Measurements from ENCODE around the gene DTX3L. TPM values are rescaled to one million over a fixed set of nuclear protein-coding genes. Genes with fewer than 3 reads are reported as not detected.

Gene DTX3L
- total RNA-seq, 4 donors from 2014 or later = 21.6 to 33.5 (median 21.8) TPM

GRCh38 chr3:122548076-122548475, 16.1 kb upstream of the DTX3L start:
- no peaks in the 10 kb centered on the region for H3K27me3 ChIP-seq
- H3K4me1 ChIP-seq = peaks cover 0 to 19% (median 14%) of the 10 kb centered on the region in 4 donors
- H3K4me3 ChIP-seq = no peak overlapping the region
- TF ChIP-seq, protein P1, sequence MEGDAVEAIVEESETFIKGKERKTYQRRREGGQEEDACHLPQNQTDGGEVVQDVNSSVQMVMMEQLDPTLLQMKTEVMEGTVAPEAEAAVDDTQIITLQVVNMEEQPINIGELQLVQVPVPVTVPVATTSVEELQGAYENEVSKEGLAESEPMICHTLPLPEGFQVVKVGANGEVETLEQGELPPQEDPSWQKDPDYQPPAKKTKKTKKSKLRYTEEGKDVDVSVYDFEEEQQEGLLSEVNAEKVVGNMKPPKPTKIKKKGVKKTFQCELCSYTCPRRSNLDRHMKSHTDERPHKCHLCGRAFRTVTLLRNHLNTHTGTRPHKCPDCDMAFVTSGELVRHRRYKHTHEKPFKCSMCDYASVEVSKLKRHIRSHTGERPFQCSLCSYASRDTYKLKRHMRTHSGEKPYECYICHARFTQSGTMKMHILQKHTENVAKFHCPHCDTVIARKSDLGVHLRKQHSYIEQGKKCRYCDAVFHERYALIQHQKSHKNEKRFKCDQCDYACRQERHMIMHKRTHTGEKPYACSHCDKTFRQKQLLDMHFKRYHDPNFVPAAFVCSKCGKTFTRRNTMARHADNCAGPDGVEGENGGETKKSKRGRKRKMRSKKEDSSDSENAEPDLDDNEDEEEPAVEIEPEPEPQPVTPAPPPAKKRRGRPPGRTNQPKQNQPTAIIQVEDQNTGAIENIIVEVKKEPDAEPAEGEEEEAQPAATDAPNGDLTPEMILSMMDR (IDR thresholded peaks at IDR 0.05) = no peak
- TF ChIP-seq POLR2A (IDR thresholded peaks at IDR 0.05; ENCODE audit: low read depth) (no peak), POLR2AphosphoS5 (IDR thresholded peaks at IDR 0.05) (no peak), EP300 (IDR thresholded peaks at IDR 0.05) (no peak)
- intact Hi-C loops (cut with DNase I) = no loop called here
- DNase-seq (ENCODE audit: extremely low spot score) = no peak
- H3K9me3 ChIP-seq = no peaks in the 10 kb centered on the region
- H3K27ac ChIP-seq (replicated peaks in 1 of 4) = peak overlapping the region in 1 of 4 donors; percentile 8
- peaks cover 30 to 92% (median 71%) of the 10 kb centered on the region in 4 donors for H3K36me3 ChIP-seq
- 54% methylated on average over 3 of the region's 3 CpGs for WGBS

DNA sequence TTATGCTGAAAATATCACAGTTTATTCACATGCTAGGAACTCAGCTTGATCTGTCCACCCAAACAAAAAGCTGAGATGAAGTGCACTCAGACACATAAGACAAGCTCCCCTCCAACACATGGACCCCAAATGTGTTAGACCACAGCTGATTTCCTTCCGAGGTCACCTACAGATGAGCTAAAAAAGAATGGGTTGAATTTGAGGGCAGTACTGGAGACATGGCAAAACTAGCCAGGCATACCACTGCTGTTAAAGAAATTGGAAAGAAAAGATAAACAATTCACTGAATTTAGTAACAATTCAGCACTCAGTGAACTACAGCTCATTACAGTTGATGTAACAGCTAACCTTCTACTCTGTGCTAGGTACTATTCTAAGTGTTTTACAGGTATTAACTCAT, 15.5 kb upstream of the DTX3L start:
- no peaks in the 10 kb centered on the region for H3K9me3 ChIP-seq
- H3K4me3 ChIP-seq = no peak overlapping the region
- WGBS = 57% methylated on average over 1 of the region's 1 CpG
- TF ChIP-seq POLR2AphosphoS5 (IDR thresholded peaks at IDR 0.05) (no peak), POLR2A (IDR thresholded peaks at IDR 0.05; ENCODE audit: low read depth) (no peak)
- H3K4me1 ChIP-seq = peaks cover 0 to 19% (median 14%) of the 10 kb centered on the region in 4 donors
- H3K27ac ChIP-seq (replicated peaks in 1 of 4) = peak overlapping the region in 2 of 4 donors; percentile 8 to 31
- no peak for DNase-seq (ENCODE audit: extremely low spot score)
- peaks cover 32 to 90% (median 71%) of the 10 kb centered on the region in 4 donors for H3K36me3 ChIP-seq
- H3K27me3 ChIP-seq = no peaks in the 10 kb centered on the region
- intact Hi-C loops (cut with DNase I) = no loop called here

- peaks cover 43 to 93% (median 78%) of the 10 kb centered on the region in 4 donors for H3K36me3 ChIP-seq
- TF ChIP-seq, protein P1 (IDR thresholded peaks at IDR 0.05) = no peak
- no peak for TF ChIP-seq EP300 (IDR thresholded peaks at IDR 0.05)
- TF ChIP-seq POLR2AphosphoS5 (IDR thresholded peaks at IDR 0.05) = no peak
- no peak for DNase-seq (ENCODE audit: extremely low spot score)
- H3K27ac ChIP-seq (replicated peaks in 1 of 4) = no peak overlapping the region
- 72% methylated on average over 3 of the region's 3 CpGs for WGBS
- H3K27me3 ChIP-seq = no peaks in the 10 kb centered on the region
- intact Hi-C loops (cut with DNase I) = no loop called here
- peaks cover 0 to 16% (median 14%) of the 10 kb centered on the region in 4 donors for H3K4me1 ChIP-seq
- no peak overlapping the region for H3K4me3 ChIP-seq
- no peaks in the 10 kb centered on the region for H3K9me3 ChIP-seq
Observed at GRCh38 chr3:122553171-122553570, 11.0 kb upstream of the DTX3L start.

DNA sequence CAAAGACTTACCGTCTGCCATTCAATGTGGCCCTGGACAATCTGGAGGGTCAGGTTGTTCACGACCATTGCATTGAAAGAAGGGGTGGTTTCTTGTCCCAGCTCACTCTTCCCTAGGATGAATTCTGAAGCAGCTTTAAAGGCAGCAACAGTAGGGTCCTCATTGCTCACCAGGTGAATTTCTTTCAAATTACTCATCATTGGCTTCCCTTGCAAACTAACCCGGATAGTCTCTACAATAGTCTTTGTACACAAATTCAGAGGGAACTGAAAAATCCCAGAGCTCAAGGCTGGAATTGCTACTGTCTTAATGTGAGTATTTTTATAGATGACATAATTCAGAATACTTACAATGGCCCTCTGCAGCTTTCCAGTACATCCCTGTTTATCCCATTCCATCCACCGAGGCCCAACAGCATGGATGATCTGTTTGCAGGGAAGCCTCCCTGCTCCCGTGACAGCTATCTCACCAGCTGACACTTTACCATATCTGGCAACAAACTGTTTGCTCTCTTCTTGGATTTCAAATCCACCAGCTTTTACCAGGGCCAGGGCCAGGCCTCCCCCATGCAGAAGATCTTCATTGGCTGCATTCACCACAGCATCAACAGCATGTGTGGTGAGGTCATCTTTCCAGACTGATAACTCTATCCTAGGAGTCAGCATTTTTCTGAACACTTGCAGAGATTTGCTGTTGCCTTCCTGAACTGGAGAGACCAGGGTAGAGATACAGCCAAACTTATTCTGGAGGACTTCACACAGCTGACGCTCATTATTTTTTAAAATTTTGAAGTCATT, 8.7 kb upstream of the DTX3L start:
- no peak overlapping the region for H3K27ac ChIP-seq (replicated peaks in 1 of 4)

GRCh38 chr3:122557356-122557755, 6.8 kb upstream of the DTX3L start:
- no peak for DNase-seq (ENCODE audit: extremely low spot score)
- intact Hi-C loops (cut with DNase I) = no loop called here
- Histone ChIP-seq H3K27ac (replicated peaks in 1 of 4) (no peak overlapping the region), H3K27me3 (no peaks in the 10 kb centered on the region), H3K4me1 (peaks cover 0 to 24% (median 10%) of the 10 kb centered on the region in 4 donors), H3K36me3 (peaks cover 26 to 66% (median 56%) of the 10 kb centered on the region in 4 donors), H3K9me3 (no peaks in the 10 kb centered on the region), H3K4me3 (no peak overlapping the region)
- TF ChIP-seq POLR2AphosphoS5 (IDR thresholded peaks at IDR 0.05) (no peak), POLR2A (IDR thresholded peaks at IDR 0.05; ENCODE audit: low read depth) (no peak), EP300 (IDR thresholded peaks at IDR 0.05) (no peak)
- TF ChIP-seq, protein P1 (IDR thresholded peaks at IDR 0.05) = no peak
- WGBS = 76% methylated on average over 5 of the region's 5 CpGs

More for the DNA sequence above, 8.7 kb upstream of the DTX3L start:
- peaks cover 41 to 85% (median 74%) of the 10 kb centered on the region in 4 donors for H3K36me3 ChIP-seq
- DNase-seq (ENCODE audit: extremely low spot score) = no peak
- WGBS = 82% methylated on average over 6 of the region's 6 CpGs
- no peaks in the 10 kb centered on the region for H3K27me3 ChIP-seq
- peaks cover 0 to 6% (median 2%) of the 10 kb centered on the region in 4 donors for H3K4me1 ChIP-seq
- no peaks in the 10 kb centered on the region for H3K9me3 ChIP-seq
- TF ChIP-seq POLR2AphosphoS5 (IDR thresholded peaks at IDR 0.05) (no peak), POLR2A (IDR thresholded peaks at IDR 0.05; ENCODE audit: low read depth) (no peak)
- intact Hi-C loops (cut with DNase I) = no loop called here
- H3K4me3 ChIP-seq = no peak overlapping the region

All from esophagus muscularis mucosa (tissue), 4 donors.